ENCODE measurements around the gene INMT. TPM values are rescaled to one million over a fixed set of nuclear protein-coding genes. Genes with fewer than 3 reads are reported as not detected.
A peak's percentile ranks its signal among the peaks of the same experiment; 100 is the strongest.

INMT gene
- polyA plus RNA-seq, 1 experiment, result 6.6 TPM

- peak overlapping the region; percentile 77 for H3K4me3 ChIP-seq (ENCODE audit: low read depth, low read length)
- H3K27ac ChIP-seq (ENCODE audit: low read depth, low read length), result no peak overlapping the region
- DNase-seq (ENCODE audit: low read depth, low spot score), result no peak
- H3K9me3 ChIP-seq (ENCODE audit: control insufficient read depth, insufficient read depth, low read length), result no peaks in the 10 kb centered on the region
- CTCF ChIA-PET, result interaction anchor here (1.7 kb wide), 1 partner anchor 32 kb away, joined by 9 read pairs; no protein-coding TSS in a partner anchor
- POLR2A ChIA-PET, result interaction anchor here (0.6 to 0.8 kb wide), 2 partner anchors 20 to 166 kb away, joined by 3 read pairs; partner anchors contain the start of gene INMT
- H3K27me3 ChIP-seq (ENCODE audit: control insufficient read depth, insufficient read depth, low read length), result no peaks in the 10 kb centered on the region
- no peak for TF ChIP-seq CTCF (IDR thresholded peaks at IDR 0.05; ENCODE audit: low read depth, low read length)
These were observed 20.0 kb downstream of the INMT start for GRCh38 chr7:30771880-30772425.

GRCh38 chr7:30772984-30773383, 21.0 kb downstream of the INMT start:
- H3K27ac ChIP-seq (ENCODE audit: low read depth, low read length), result no peak overlapping the region
- CTCF ChIA-PET, result interaction anchor here (1.7 to 1.9 kb wide), 2 partner anchors 33 to 166 kb away, joined by 7 to 9 read pairs; no protein-coding TSS in a partner anchor
- no peak overlapping the region for H3K4me3 ChIP-seq (ENCODE audit: low read depth, low read length)
- no peak for TF ChIP-seq CTCF (IDR thresholded peaks at IDR 0.05; ENCODE audit: low read depth, low read length)
- POLR2A ChIA-PET, result no interaction called here
- H3K27me3 ChIP-seq (ENCODE audit: control insufficient read depth, insufficient read depth, low read length), result no peaks in the 10 kb centered on the region
- DNase-seq (ENCODE audit: low read depth, low spot score), result no peak
- no peaks in the 10 kb centered on the region for H3K9me3 ChIP-seq (ENCODE audit: control insufficient read depth, insufficient read depth, low read length)

- DNase-seq (ENCODE audit: low read depth, low spot score), result no peak
- Histone ChIP-seq H3K27me3 (ENCODE audit: control insufficient read depth, insufficient read depth, low read length) (no peaks in the 10 kb centered on the region), H3K9me3 (ENCODE audit: control insufficient read depth, insufficient read depth, low read length) (no peaks in the 10 kb centered on the region), H3K4me3 (ENCODE audit: low read depth, low read length) (no peak overlapping the region), H3K27ac (ENCODE audit: low read depth, low read length) (no peak overlapping the region)
- no peak for TF ChIP-seq CTCF (IDR thresholded peaks at IDR 0.05; ENCODE audit: low read depth, low read length)
- CTCF ChIA-PET, result no interaction called here
- POLR2A ChIA-PET, result no interaction called here
These were observed 24.1 kb downstream of the INMT start for GRCh38 chr7:30775992-30776391.

- POLR2A ChIA-PET, result no interaction called here
These were observed 25.0 kb downstream of the INMT start for GRCh38 chr7:30776971-30777370.

More at GRCh38 chr7:30776971-30777370, 25.0 kb downstream of the INMT start:
- no peaks in the 10 kb centered on the region for H3K27me3 ChIP-seq (ENCODE audit: control insufficient read depth, insufficient read depth, low read length)
- CTCF ChIA-PET, result interaction anchor here (0.6 to 1.3 kb wide), 3 partner anchors 23 to 346 kb away, joined by 3 read pairs; no protein-coding TSS in a partner anchor
- H3K4me3 ChIP-seq (ENCODE audit: low read depth, low read length), result no peak overlapping the region
- no peak for TF ChIP-seq CTCF (IDR thresholded peaks at IDR 0.05; ENCODE audit: low read depth, low read length)
- H3K9me3 ChIP-seq (ENCODE audit: control insufficient read depth, insufficient read depth, low read length), result no peaks in the 10 kb centered on the region
- DNase-seq (ENCODE audit: low read depth, low spot score), result no peak
- no peak overlapping the region for H3K27ac ChIP-seq (ENCODE audit: low read depth, low read length)
